Neural crest cell (in vitro differentiated cells): ENCODE results near the gene LARGE1. TPM values are rescaled to one million over a fixed set of nuclear protein-coding genes. Genes with fewer than 3 reads are reported as not detected.

Experiments
- DNase-seq: peaks from one replicate; pipeline ENCODE4 v3.0.0; 2021; ENCODE audit warnings: low read depth, mixed read lengths, low spot score
- H3K27ac Mint-ChIP-seq: one replicate; pipeline ENCODE4 v1.8.0; 2021; ENCODE audit warnings: mild to moderate bottlenecking, mixed read lengths; ENCODE audit not compliant: unreplicated experiment
- H3K27me3 Mint-ChIP-seq: 2 replicates; pipeline ENCODE4 v1.8.0; 2021; ENCODE audit warnings: low read depth, mild to moderate bottlenecking, mixed read lengths
- H3K36me3 Mint-ChIP-seq: 2 replicates; pipeline ENCODE4 v1.8.0; 2021; ENCODE audit warnings: low read depth, mild to moderate bottlenecking, mixed read lengths
- H3K4me1 Mint-ChIP-seq: 2 replicates; pipeline ENCODE4 v1.8.0; 2021; ENCODE audit warnings: mixed read lengths
- H3K4me3 Mint-ChIP-seq: one replicate; pipeline ENCODE4 v1.8.0; 2021; ENCODE audit warnings: mild to moderate bottlenecking, mixed read lengths
- H3K9me3 Mint-ChIP-seq: 2 replicates; pipeline ENCODE4 v1.8.0; 2021; ENCODE audit warnings: mixed read lengths
- total RNA-seq: library from RNA; stranded (reverse); gene quantifications from 2 replicates; pipeline ENCODE4 v1.2.1, GENCODE V29; 2021
- TF ChIP-seq, protein P1 (sequence below): fragments of 200-600 bp; sonication (generic); conservative IDR thresholded peaks from 2 replicates; pipeline ENCODE4 v1.5.0; 2021; ENCODE audit warnings: antibody characterized with exemption, mild to moderate bottlenecking

The LARGE1 gene
- total RNA-seq, 1 donor from 2014 or later = 33.0 TPM

DNA sequence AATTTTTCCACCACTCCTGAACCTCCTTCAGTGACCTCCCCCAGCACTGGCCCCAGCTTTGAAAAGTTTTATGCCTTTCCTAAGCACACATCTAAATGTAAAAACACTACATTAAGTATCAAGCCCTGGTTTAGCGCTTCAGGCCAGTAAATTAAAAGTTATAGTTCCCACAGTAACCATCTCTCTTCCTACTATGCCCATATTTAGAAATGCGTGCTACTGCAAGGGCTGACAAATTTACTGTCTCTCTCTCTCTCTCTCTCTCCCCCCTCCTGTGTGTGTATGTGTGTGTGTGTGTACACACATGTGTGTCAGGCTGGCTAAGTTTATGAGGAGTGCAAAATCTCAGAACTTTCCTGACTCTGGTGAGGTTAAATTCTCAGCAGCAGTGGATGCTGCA lies 231.4 kb downstream of the LARGE1 start:
- H3K27ac Mint-ChIP-seq = peak overlapping the region; percentile 4
- TF ChIP-seq, protein P1, sequence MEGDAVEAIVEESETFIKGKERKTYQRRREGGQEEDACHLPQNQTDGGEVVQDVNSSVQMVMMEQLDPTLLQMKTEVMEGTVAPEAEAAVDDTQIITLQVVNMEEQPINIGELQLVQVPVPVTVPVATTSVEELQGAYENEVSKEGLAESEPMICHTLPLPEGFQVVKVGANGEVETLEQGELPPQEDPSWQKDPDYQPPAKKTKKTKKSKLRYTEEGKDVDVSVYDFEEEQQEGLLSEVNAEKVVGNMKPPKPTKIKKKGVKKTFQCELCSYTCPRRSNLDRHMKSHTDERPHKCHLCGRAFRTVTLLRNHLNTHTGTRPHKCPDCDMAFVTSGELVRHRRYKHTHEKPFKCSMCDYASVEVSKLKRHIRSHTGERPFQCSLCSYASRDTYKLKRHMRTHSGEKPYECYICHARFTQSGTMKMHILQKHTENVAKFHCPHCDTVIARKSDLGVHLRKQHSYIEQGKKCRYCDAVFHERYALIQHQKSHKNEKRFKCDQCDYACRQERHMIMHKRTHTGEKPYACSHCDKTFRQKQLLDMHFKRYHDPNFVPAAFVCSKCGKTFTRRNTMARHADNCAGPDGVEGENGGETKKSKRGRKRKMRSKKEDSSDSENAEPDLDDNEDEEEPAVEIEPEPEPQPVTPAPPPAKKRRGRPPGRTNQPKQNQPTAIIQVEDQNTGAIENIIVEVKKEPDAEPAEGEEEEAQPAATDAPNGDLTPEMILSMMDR = no peak
- peaks cover 6% of the 10 kb centered on the region for H3K36me3 Mint-ChIP-seq
- H3K9me3 Mint-ChIP-seq = peaks cover 3% of the 10 kb centered on the region
- H3K4me3 Mint-ChIP-seq = no peak overlapping the region
- H3K27me3 Mint-ChIP-seq = no peaks in the 10 kb centered on the region
- peaks cover 12% of the 10 kb centered on the region for H3K4me1 Mint-ChIP-seq
- DNase-seq = no peak

DNA sequence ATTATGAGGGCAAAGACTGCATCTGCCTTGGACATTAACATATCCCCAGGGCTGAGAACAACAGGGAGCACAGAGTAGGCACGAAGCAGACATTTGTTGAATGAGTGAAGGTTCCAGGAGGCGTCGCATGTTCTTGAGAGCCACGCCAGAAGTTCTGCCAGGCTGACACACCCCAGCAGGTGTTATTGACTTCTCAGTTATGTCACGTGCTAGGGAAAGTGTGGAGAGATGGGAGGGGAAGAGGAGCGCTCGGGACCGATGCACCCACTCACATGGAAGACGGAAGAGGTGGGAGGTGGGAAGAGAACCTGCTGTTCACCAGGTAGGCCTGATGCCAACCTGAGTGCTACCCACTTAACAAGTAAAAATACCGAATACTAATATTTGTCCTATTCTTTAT lies 232.8 kb downstream of the LARGE1 start:
- H3K27me3 Mint-ChIP-seq = no peaks in the 10 kb centered on the region
- H3K9me3 Mint-ChIP-seq = peaks cover 3% of the 10 kb centered on the region
- DNase-seq = no peak
- H3K27ac Mint-ChIP-seq = no peak overlapping the region
- no peak overlapping the region for H3K4me3 Mint-ChIP-seq
- peaks cover 12% of the 10 kb centered on the region for H3K4me1 Mint-ChIP-seq
- peaks cover 3% of the 10 kb centered on the region for H3K36me3 Mint-ChIP-seq
- TF ChIP-seq, protein P1 = no peak

DNA sequence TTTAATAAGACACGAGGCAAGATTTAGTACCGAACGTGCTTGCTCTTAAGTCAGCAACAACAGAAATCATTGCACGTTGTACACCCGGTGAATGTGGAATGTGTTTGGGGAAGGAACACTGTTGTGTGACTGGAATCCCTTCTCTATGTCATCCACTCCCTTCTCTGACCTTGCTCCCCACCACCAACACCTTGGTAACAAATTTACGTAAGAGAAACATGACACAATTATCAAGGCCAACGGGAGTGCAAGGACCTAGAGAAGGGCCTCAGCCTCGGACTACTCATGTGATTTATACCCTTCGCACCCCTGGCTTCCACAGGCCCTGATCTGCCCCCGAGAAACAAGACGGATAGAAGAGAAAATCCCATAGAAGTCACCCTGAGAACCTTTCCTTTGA lies 236.2 kb downstream of the LARGE1 start:
- Mint-ChIP-seq H3K4me3 (no peak overlapping the region), H3K4me1 (peaks cover 2% of the 10 kb centered on the region), H3K9me3 (peaks cover 3% of the 10 kb centered on the region), H3K36me3 (peaks cover 3% of the 10 kb centered on the region), H3K27me3 (no peaks in the 10 kb centered on the region), H3K27ac (no peak overlapping the region)
- no peak for DNase-seq
- TF ChIP-seq, protein P1 = no peak

DNA sequence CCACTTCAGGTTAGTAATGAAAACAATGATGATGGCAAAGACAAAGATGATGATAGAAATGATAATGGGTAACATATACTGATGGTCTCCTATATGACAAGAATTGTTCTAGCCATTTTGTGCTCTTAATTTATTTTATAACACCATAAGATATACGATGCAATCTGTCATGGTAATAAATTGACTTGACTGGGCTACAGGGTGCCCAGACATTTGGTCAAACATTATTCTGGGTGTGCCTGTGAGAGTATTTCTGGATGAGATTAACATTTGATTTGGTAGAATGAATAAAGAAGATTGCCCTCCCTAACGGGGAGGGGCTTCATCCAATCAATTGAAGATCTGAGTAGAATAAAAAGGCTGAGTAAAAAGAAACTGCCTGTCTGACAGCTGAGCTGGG lies 237.3 kb downstream of the LARGE1 start:
- Mint-ChIP-seq H3K27me3 (no peaks in the 10 kb centered on the region), H3K4me3 (no peak overlapping the region)

DNA sequence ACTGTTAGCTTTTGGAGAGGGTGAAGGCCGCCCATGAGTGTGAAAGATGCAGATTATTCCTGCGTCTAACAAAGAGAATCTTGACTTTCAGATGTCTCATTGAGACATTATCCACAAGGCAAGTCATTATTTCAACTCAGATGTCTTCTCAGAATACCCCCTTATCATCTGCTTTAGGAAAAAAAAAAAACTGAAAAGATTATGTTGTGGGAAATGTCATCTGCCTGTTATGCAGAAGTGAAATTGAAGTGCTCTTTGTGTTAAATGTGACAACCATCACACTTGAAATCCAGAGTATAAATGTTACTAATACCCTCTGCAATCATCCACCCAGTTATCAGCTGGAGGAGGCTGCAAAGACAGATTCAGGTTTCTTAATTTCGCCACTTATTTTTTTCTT lies 239.6 kb downstream of the LARGE1 start:
- no peaks in the 10 kb centered on the region for H3K36me3 Mint-ChIP-seq
- TF ChIP-seq, protein P1 = no peak
- no peak overlapping the region for H3K4me3 Mint-ChIP-seq
- H3K9me3 Mint-ChIP-seq = no peaks in the 10 kb centered on the region
- peaks cover 10% of the 10 kb centered on the region for H3K4me1 Mint-ChIP-seq
- no peaks in the 10 kb centered on the region for H3K27me3 Mint-ChIP-seq
- DNase-seq = no peak
- no peak overlapping the region for H3K27ac Mint-ChIP-seq

More for the DNA sequence above, 237.3 kb downstream of the LARGE1 start:
- H3K27ac Mint-ChIP-seq = no peak overlapping the region
- TF ChIP-seq, protein P1 = no peak
- DNase-seq = no peak
- peaks cover 6% of the 10 kb centered on the region for H3K4me1 Mint-ChIP-seq
- H3K36me3 Mint-ChIP-seq = no peaks in the 10 kb centered on the region
- H3K9me3 Mint-ChIP-seq = no peaks in the 10 kb centered on the region

DNA sequence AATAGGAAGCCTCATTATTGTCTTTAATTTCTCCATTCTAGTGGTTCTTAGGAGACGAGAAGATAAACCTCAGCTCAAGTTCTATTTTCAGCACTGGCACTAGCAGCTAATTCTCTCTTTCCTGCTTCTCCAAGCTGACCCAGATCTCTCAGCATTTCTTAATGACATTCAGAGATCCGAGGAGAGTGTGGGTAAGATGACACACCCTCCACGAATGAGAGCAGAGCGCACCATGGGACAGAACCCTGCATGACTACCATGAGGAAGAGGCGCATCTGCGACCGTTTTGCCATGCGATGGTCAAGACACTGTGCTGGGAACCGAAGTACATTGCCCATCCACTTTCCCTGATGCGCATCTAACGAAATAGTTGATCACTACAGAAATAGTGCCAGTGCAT lies 241.8 kb downstream of the LARGE1 start:
- Mint-ChIP-seq H3K9me3 (no peaks in the 10 kb centered on the region), H3K4me3 (no peak overlapping the region), H3K27me3 (no peaks in the 10 kb centered on the region), H3K36me3 (no peaks in the 10 kb centered on the region), H3K27ac (no peak overlapping the region), H3K4me1 (peaks cover 10% of the 10 kb centered on the region)
- DNase-seq = no peak
- TF ChIP-seq, protein P1 = no peak
